Right lung (tissue), 10 donors: Measurements from ENCODE around the gene NAAA. TPM values are rescaled to one million over a fixed set of nuclear protein-coding genes. Genes with fewer than 3 reads are reported as not detected.
"Not testable (repeated sequence)": the region's sequence is repeated elsewhere in the genome, so short reads cannot be mapped to it uniquely, and the experiment has no call there.

Experiments used
- DNase-seq, 2 donors: peaks; one replicate each; pipeline ENCODE4 v3.0.0-alpha.2; 2013
- long read RNA-seq, 8 donors: transcript quantifications; one replicate each; lab custom pipeline, GENCODE V29; 2026
- polyA plus RNA-seq, 5 donors: library from polyadenylated mRNA; unstranded; fragments of 120-200 nt; gene quantifications; one replicate each; pipeline versions ENCODE4 v1.2.1 to v1.2.3, GENCODE V29; 2013; ENCODE audit warnings: inconsistent platforms in 1 of 5, low replicate concordance in 1 of 5; ENCODE audit not compliant: insufficient read length in 5 of 5, insufficient read depth in 1 of 5

The NAAA gene
- 10 to 100 TPM in 1 of 5 donors, 1 to 10 TPM in 4; 7.4 to 17.0 (median 9.7) TPM for polyA plus RNA-seq
- long read RNA-seq, donor 1, partial matches to known transcripts, result 0 of 2 reads
- long read RNA-seq, donor 1, other reads (novel, unspliced or antisense), result 0 of 2 reads
- long read RNA-seq, donor 2, partial matches to known transcripts, result 0 of 1 reads
- long read RNA-seq, donor 2, other reads (novel, unspliced or antisense), result 0 of 1 reads
- long read RNA-seq, donor 3, partial matches to known transcripts, result 0 of 3 reads
- long read RNA-seq, donor 3, other reads (novel, unspliced or antisense), result 0 of 3 reads
- long read RNA-seq, donor 4, partial matches to known transcripts, result 0 of 1 reads
- long read RNA-seq, donor 4, other reads (novel, unspliced or antisense), result 0 of 1 reads
- long read RNA-seq, donor 5, partial matches to known transcripts, result 0 of 3 reads
- long read RNA-seq, donor 5, other reads (novel, unspliced or antisense), result 0 of 3 reads
- long read RNA-seq, donor 6, partial matches to known transcripts, result 0 of 4 reads
- long read RNA-seq, donor 6, other reads (novel, unspliced or antisense), result 0 of 4 reads
- long read RNA-seq, donor 7, partial matches to known transcripts, result 0 of 1 reads
- long read RNA-seq, donor 7, other reads (novel, unspliced or antisense), result 0 of 1 reads
- long read RNA-seq, donor 8, partial matches to known transcripts, result 0 of 2 reads
- long read RNA-seq, donor 8, other reads (novel, unspliced or antisense), result 0 of 2 reads

DNA sequence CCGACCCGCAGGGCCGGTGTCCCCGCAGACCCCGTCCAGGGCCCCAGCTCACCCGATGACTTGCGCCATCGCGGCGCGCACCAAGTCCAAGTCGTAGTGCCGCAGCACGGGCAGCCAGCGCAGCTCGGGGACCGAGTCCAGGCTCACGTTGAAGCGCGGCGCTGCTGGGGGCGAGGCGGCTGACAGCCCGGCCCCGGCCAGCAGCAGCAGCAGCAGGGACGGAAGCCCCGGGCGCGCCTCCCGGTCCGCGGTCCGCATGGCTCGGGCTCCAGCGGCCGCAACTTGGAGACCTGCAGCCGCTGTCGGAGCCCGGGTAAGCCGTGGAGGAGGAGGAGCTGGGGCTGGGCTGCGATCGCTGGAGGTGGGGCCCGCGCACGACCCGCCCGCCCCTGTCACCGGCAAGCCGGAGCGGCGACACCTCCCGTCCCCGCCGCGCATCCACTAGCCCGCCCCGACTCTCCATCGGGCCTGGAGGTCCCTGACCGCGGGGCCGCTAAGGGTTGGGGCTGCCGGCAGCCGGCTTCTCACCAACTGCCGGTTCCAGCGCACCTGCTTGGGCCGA lies at the start of gene NAAA:
Gene NAAA, minus strand, starts transcription at position 322 of the 562 bp plus-strand sequence. Its CDS starts 64 bp downstream, at position 258.
- peak in 1 of 2 donors; percentile 54 for DNase-seq

DNA sequence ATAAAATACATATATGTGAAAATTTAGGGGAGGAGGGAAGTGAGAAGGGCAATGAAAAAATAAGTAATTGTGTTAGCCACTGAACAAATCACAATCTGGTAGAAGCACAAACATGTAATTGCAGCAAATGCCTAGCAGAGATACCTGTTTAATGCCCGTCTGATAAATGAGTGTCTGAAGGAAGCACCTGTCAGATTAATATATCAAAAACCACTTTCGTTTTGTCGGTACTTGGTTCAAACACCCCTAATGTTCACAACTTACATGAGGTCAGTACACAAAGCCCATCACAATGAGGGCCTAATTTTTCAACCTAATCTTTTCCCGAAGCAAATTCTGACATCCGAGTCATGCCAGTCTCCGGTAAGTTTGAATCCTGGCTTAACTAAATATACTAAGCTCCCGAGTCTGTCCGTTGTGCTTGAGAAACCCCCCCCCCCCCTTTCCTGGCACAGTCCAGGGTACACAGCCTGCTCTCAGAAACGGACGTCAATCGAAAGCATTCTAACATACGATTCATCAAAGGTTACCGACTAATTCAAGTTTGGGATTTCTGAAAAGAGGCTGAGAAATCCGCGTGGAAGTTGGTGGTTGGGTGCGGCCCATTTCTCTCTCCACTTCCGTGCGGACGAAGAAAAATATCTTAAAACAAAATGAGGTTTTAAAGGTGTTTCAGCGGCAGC lies 49.2 kb upstream of the NAAA start:
- DNase-seq, result peak in 1 of 2 donors; percentile 5

DNA sequence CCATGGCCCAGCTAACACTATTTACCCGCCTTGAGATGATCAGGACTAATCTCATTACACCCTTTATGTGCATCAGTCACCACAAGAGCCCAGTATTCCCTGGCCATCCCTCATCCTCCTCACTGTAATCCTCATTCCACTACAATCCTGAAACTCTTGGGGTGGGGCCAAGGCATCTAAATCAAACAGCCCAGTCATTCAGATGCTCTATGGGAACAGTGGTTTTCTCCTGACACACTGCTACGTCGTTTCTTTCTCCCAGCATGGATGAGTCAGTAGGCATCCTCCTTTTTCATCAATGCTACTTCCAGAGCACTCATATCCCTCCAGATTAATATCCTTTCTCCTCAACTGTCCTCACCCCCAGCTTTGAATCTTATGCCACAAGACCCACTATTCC lies 44.3 kb upstream of the NAAA start:
- DNase-seq, result no peak

DNA sequence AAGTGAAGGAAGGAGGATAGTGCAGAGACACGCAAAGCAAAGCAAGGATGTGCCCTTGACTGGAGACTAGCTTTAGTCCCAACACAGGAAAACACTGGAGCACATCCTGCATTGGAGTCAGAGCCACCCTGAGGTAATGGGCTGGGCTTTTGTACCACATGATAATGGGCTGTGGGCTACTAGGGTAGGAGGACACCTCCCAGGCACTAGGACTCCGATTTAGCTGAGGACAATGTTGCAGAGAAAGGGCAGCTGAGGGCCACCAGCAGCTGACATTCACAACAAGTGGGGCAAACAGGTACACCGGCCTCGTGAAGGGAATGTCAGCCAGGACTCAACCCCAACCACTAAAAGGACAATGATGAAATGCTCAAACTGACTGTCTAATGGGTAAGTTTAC lies 39.8 kb upstream of the NAAA start:
- no peak for DNase-seq

DNA sequence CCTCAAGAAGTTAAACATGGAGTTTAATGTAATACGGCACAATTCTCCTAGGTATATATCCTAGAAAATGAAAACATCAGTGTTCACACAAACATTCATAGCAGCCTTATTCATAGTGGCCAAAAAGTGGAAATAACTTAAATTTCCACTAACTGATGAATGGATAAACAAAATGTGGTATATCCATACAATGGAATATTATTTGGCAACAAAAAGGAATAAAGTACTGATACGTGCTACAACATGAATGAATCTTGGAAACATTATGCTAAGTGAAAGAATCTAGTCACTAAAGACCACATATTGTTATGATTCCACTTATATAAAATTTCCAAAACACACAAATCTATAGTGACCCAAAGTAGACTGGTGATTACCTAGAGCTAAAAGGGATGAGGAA lies 35.4 kb upstream of the NAAA start:
- DNase-seq, result no peak

DNA sequence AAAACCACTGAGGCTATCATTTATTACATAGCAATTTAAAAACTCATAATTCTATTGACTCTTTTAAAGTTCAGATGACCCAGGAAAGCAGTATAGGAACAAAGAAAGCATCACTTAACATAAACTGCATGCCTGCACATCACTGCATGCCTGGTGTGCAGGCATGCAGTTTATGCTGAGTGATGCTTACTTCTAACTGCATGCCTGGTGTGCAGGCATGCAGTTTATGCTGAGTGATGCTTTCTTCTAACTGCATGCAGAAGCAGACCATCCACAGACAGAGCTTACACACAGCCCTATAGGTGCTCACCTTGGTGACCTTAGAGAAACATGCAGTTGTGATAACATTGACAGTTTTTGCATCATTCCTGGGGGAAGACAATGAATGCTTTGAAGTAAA lies 33.0 kb upstream of the NAAA start:
- DNase-seq, result no peak

DNA sequence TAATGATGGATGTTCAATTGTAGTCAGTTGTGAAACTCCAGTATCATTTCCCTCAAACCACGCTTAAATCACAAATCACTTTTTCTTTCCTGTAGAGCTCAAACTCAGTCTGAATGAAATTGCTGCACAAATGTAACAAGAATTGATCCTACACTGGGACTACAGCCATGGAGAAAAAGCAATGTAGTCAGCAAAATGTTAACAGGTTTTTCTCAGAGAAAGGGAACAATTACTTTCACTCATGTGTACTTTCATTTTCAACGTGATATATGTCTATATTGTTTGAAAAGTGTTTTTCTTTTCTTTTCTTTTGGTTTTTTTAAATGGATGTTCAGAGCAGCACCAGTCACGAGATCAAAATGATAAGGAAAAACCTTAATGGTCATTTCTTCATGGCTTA lies 27.3 kb upstream of the NAAA start:
- DNase-seq, result no peak

DNA sequence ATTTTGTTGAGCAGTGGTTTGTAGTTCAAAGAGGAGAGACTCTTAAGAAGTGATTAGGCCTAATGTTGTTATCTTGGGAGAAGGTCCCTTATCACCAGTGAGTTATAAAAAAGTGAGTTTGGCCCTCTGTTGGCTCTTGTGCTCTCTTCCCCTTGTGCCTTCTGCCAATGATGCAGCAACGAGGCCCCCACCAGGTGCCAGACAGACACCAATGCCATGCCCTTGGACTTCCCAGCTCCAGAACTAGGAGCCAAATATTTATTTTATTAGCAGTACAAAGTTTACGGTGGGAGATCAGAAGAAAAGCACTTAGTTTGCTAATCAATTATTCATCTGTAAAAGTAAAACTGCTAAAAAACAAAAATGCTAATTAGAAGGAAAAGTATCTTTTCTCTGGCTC lies 22.7 kb upstream of the NAAA start:
- no peak for DNase-seq

DNA sequence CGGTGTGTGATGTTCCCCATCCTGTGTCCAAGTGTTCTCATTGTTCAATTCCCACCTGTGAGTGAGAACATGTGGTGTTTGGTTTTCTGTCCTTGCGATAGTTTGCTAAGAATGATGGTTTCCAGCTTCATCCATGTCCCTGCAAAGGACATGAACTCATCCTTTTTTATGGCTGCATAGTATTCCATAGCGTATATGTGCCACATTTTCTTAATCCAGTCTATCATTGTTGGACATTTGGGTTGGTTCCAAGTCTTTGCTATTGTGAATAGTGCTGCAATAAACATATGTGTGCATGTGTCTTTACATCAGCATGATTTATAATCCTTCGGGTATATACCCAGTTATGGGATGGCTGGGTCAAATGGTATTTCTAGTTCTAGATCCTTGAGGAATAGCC lies 21.3 kb upstream of the NAAA start:
- DNase-seq, result not testable (repeated sequence)

DNA sequence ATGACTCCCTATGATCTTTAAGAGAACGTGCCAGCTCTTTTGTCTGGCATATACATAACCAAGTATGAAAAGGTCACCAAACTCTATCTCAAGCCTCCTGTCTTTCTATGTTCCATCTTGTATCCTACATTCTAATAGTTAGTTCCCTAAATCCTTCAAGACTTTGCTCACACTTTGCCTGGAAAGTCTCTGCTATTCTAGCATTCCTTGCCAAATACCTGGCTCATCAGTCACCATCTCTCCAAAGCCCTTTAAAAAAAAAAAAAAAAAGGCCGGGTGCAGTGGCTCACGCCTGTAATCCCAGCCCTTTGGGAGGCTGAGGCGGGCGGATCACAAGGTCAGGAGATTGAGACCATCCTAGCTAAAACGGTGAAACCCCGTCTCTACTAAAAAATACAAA lies 17.7 kb upstream of the NAAA start:
- not testable (repeated sequence) for DNase-seq

DNA sequence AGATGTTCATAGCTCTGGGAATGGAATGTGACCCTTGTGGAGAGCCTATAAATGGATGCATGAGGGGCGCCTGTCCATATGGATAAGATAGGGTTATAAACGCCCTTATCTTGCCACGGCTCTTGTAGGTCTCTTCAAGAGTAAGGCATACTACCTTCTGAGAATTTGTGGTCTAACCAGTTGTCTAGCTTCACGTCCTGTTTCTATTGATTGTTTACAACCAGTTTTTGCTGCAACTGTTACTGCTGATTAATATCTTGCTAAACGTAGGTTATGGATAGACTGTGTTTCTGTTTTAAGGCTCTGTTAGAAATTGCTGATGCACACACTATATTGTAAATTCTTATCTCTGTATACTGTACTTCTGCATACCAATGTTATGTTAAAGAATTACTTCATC lies 14.0 kb upstream of the NAAA start:
- not testable (repeated sequence) for DNase-seq

DNA sequence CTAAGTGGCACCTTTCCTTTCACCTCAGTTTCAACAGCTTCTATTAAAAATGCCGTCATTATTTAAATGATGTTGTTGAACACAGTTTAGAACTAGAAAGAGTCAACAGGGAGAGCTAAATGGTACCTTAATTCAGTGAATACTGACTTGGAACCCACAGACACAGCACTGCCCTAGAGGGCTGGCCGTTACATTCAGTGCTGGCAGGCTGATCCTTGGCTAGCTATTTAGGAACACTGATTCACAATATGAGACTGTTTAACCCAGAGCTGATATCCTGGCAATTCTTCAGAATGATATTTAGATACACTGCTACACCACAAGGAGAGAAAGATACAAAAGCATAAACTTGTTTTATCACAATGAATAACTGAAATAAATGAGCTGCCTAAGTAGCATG lies 12.7 kb upstream of the NAAA start:
- DNase-seq, result no peak

DNA sequence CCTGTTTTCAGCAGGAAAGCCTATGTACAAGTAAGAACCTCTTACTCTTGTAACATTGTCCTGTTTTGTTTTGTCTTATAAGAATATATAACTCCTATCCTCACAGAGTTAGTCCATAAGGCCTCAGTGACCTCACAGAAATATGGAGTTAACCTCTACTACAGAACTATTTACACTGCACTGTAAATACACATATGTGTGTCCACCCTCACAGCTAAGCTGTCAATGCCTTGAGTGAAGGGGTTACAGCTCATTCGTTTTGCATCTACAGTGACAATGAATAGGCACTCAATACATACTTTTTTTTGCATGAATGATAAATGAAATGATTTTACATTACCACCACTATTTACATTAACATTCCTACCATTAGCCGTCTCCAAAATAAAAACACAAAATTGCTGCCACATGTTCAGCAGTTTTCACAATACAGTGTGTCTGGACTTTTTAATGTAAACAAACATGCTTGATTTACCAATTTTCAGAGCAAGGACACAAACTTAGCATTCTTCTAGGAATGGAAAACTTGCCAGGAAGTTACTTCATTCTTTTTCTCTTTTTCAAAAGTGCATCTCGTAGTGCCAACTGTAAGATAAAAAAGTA lies 9.5 kb upstream of the NAAA start:
- peak; percentile 15 to 17 for DNase-seq

DNA sequence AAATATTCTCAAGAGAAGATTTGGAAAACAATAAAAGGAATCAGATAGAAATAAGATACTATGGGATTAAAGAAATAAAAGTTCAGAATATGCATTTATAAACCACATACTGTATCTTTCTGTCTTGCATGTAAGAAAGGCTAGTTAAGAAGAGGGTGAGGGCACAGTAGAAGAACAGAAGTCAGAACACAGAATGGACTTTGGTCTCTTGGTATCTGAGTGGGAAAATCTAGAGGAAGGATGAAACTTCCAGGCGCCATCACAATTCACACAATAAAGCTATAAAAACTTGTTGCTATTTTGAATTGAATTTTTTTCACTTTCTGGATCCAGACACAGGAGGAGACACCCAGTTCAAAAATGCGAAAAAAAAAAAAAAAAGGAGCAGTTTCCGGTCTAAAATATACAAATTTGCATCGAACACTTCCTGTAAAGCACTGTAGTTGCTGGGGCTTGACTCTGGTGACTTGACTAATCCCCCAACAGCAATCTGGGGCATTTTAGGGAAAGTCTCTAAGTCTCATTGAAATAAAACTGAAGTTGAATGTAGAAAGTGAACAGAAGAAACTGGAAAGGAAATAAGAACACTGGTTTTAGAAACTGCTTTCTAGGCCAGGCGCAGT lies 8.1 kb upstream of the NAAA start:
- no peak for DNase-seq

DNA sequence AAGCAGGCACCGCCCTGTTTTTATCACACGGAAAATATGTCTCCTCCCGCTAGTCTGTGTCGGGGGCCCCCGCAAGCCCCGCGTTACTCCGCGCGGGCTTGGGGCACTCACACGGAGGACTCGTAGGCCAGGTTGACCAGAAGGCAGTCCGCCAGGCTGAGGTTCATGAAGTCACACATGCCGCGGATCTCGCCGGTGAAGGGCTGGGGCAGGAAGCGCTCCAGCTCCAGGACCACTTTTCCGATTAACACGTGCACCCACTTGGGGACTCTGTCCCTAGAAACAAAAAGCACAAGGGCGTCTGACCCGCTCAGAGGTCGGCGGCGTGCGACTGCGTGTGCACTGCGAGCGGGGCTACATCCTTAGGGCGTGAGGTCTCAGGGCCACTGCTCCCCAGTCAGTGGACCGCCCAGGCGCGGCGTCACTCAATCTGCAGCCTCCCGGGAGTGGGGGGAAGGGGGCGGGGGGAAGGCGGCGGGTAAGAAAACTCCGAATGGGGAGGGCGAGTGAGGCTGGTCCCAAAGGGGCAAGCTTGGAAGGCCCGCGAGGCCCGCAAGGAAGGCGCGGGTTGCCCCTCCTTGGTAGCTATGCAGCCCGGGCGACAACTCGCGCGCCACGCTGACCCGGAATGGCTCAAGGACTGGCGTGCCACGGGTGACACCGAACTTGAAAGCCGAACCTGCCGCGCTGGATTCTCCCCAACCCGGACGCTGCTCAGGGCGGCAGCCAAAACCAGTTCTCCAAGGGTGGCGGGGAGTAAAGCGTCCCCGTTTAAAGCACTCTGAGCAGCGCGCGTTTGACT lies 722 bp downstream of the NAAA start:
- DNase-seq, result peak; percentile 42 to 44

DNA sequence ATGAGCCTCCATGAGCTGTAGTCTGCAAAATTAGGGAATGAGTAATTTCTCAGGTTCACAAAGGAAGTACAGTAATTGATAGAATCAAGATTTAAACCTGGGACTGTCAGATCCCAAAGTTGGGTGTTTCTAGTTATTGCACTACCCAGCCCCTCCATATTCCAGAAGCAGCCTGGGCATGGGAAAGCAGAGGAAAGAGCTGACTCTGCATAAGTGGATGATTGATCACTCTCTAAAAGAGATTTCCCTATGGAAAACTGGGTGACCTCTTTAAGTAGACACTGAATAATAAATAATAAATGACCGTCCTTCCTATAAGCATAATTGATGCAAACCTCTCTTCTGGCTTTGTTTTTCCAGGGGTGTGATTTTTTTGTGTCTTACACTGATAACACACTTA lies 5.2 kb downstream of the NAAA start:
- no peak for DNase-seq

DNA sequence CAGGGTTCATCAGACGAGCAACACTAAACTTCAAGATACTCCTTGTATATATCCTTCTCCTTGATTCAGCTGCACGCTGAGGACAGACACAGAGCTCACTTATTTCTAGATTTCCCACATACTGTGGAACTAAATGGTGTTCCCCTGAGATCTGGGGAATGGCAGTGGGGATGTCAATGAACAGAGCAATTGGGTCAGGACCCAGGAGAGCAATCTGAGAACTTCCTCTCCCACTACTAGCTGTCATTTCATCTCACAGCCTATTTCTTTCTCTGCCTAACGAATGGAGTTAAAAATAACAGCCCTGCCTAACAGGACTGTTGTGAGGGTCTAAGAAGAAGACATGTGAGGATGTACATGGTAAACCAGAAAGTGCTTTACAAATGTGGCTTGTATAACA lies 10.7 kb downstream of the NAAA start:
- DNase-seq, result no peak

DNA sequence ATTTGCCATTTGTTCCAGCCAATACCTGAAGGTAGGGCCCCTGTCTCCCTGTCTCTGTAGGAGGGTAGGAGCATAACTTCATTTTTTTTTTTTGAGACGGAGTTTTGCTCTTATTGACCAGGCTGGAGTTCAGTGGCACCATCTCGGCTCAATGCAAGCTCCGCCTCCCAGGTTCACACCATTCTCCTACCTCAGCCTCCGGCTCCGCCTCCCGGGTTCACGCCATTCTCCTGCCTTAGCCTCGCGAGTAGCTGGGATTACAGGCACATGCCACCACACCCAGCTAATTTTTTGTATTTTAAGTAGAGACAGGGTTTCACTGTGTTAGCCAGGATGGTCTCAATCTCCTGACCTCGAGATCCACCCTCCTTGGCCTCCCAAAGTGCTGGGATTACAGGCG lies 15.9 kb downstream of the NAAA start:
- DNase-seq, result not testable (repeated sequence)

DNA sequence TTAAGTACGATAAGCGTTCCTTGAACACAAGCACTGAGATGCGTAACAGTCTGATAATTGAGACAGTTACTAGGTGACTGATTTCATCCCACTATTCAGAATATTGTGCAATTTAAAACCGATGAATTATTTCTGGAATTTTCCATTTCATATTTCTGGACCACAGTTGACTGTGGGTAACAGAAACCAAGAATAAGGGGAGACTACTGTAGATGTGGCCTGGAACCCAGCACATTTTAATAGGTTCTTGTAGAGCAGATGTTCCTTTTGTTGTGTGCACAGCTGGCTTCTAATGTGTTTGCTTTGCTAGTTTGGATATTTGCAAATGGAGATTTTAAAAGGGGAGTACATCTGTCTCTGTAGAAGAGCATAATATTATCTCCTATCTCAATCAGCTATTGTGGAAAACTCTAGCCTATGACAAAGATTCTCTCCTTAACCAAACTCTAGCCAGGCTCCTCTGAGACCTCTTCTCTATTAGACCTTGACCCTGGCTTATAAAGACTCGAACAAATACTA lies 16.4 kb downstream of the NAAA start:
- DNase-seq, result no peak

DNA sequence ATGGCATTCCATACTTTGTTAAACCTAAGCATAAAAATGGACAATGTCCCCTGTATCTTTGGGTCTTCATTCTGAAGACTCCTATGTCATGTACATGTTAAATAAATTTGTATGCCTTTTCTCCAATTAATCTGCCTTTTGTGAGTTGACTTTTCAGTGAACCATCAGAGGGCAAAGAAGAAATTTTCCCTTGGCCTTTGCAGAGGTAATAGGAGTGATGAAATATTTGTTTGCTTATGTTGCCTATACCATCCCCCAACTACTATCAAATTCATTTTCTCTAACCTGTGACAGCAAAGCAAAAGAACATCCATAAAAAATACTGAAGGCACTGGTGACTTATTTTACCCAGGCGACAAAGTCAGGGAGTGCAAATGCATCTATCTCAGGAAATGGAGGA lies 18.2 kb downstream of the NAAA start:
- no peak for DNase-seq
